ENCODE measurements around the gene LTBP4. TPM values are rescaled to one million over a fixed set of nuclear protein-coding genes. Genes with fewer than 3 reads are reported as not detected.

The LTBP4 gene
- total RNA-seq, 1 experiment from 2014 or later = 20.3 TPM

DNA sequence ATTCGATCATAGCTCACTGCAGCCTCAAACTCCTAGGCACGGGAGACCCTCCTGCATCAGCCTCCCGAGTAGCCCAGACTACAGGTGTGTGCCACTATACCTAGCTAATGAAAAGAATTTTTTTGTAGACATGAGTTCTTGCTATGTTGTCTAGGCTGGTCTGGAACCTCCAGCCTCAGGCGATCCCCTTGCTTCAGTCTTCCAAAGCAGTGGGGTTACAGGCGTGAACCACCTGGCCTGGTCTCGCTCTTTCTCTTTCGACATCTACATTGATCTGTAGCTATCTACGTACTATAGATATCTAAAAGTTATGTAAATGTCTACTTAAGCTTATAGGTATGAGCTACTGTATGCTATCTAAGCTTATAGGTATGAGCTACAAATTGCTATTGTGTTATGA lies 56.9 kb downstream of the LTBP4 start:
- no TSS peak for BruUV-seq (replicated peaks)
- intact Hi-C loops (cut with micrococcal nuclease; ENCODE audit: unreplicated experiment) = no loop called here
- H3K27ac Mint-ChIP-seq (ENCODE audit: unreplicated experiment) = no peak overlapping the region
- no peak for DNase-seq
- H3K36me3 Mint-ChIP-seq (ENCODE audit: insufficient read depth, unreplicated experiment) = peaks cover 12% of the 10 kb centered on the region
- CTCF ChIA-PET = interaction anchor here (0.6 to 1.0 kb wide), 3 partner anchors 23 to 54 kb away, joined by 3 to 6 read pairs (median 4); no protein-coding TSS in a partner anchor
- H3K27me3 Mint-ChIP-seq (ENCODE audit: unreplicated experiment) = no peaks in the 10 kb centered on the region
- H3K4me1 Mint-ChIP-seq (ENCODE audit: low read depth, unreplicated experiment) = peaks cover 4% of the 10 kb centered on the region
- TF ChIP-seq CTCF (IDR thresholded peaks at IDR 0.05; ENCODE audit: unreplicated experiment) = no peak
- no peak overlapping the region for H3K4me3 Mint-ChIP-seq (ENCODE audit: low read depth, unreplicated experiment)
- no peaks in the 10 kb centered on the region for H3K9me3 Mint-ChIP-seq (ENCODE audit: low read depth, unreplicated experiment)

DNA sequence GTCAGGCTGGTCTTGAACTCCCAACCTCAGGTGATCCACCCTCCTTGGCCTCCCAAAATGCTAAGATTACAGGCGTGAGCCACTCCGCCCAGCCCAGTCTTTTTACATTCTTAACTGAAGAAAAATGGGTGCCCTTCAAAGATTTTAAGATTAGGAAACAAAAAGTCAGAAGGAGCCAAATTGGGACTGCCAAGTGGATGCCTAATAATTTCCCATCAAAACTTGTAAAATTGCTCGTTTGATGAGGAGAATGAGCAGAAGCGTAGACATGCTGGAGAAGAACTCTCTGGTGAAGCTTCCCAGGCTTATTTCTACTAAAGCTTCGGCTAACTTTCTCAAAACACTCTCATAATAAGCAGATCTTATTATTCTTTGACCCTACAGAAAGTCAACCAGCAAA lies 57.9 kb downstream of the LTBP4 start:
- Mint-ChIP-seq H3K9me3 (ENCODE audit: low read depth, unreplicated experiment) (no peaks in the 10 kb centered on the region), H3K4me1 (ENCODE audit: low read depth, unreplicated experiment) (peaks cover 14% of the 10 kb centered on the region), H3K36me3 (ENCODE audit: insufficient read depth, unreplicated experiment) (peaks cover 21% of the 10 kb centered on the region), H3K27ac (ENCODE audit: unreplicated experiment) (no peak overlapping the region), H3K27me3 (ENCODE audit: unreplicated experiment) (no peaks in the 10 kb centered on the region), H3K4me3 (ENCODE audit: low read depth, unreplicated experiment) (no peak overlapping the region)
- no peak for TF ChIP-seq CTCF (IDR thresholded peaks at IDR 0.05; ENCODE audit: unreplicated experiment)
- intact Hi-C loops (cut with micrococcal nuclease; ENCODE audit: unreplicated experiment) = no loop called here
- BruUV-seq (replicated peaks) = no TSS peak
- CTCF ChIA-PET = no interaction called here
- DNase-seq = no peak

DNA sequence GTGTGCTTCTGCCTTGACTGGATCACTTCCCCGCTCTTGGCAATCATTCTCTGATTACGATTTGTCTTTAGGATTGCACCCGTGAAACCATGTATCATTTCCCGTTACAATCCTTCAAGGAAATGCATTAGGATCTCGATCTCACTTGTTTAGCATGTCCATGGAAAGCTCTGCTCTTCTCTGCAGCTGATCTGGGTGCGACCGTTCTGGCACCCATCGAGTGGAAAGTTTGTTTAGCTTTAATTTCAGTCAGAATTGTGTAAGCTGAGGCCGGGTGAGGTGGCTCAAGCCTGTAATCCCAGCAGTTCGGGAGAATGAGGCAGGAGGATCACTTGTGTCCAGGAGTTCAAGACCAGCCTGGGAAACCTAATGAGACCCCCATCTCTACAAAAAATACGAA lies 58.4 kb downstream of the LTBP4 start:
- H3K4me3 Mint-ChIP-seq (ENCODE audit: low read depth, unreplicated experiment) = no peak overlapping the region
- H3K4me1 Mint-ChIP-seq (ENCODE audit: low read depth, unreplicated experiment) = peaks cover 14% of the 10 kb centered on the region
- H3K36me3 Mint-ChIP-seq (ENCODE audit: insufficient read depth, unreplicated experiment) = peaks cover 21% of the 10 kb centered on the region
- H3K27ac Mint-ChIP-seq (ENCODE audit: unreplicated experiment) = no peak overlapping the region
- TF ChIP-seq CTCF (IDR thresholded peaks at IDR 0.05; ENCODE audit: unreplicated experiment) = no peak
- H3K27me3 Mint-ChIP-seq (ENCODE audit: unreplicated experiment) = no peaks in the 10 kb centered on the region
- no TSS peak for BruUV-seq (replicated peaks)
- intact Hi-C loops (cut with micrococcal nuclease; ENCODE audit: unreplicated experiment) = no loop called here
- DNase-seq = no peak
- H3K9me3 Mint-ChIP-seq (ENCODE audit: low read depth, unreplicated experiment) = no peaks in the 10 kb centered on the region
- CTCF ChIA-PET = interaction anchor here (0.7 kb wide), 1 partner anchor 233 kb away, joined by 4 read pairs; no protein-coding TSS in a partner anchor

GRCh38 chr19:40661616-40662015 lies 60.4 kb downstream of the LTBP4 start:
- CTCF ChIA-PET = interaction anchor here (0.6 to 1.1 kb wide), 4 partner anchors 40 to 484 kb away, joined by 3 to 8 read pairs (median 6); no protein-coding TSS in a partner anchor
- BruUV-seq (replicated peaks) = no TSS peak
- H3K27me3 Mint-ChIP-seq (ENCODE audit: unreplicated experiment) = no peaks in the 10 kb centered on the region

More at GRCh38 chr19:40661616-40662015, 60.4 kb downstream of the LTBP4 start:
- Mint-ChIP-seq H3K4me3 (ENCODE audit: low read depth, unreplicated experiment) (no peak overlapping the region), H3K36me3 (ENCODE audit: insufficient read depth, unreplicated experiment) (peaks cover 26% of the 10 kb centered on the region), H3K27ac (ENCODE audit: unreplicated experiment) (no peak overlapping the region), H3K4me1 (ENCODE audit: low read depth, unreplicated experiment) (peaks cover 17% of the 10 kb centered on the region), H3K9me3 (ENCODE audit: low read depth, unreplicated experiment) (no peaks in the 10 kb centered on the region)
- DNase-seq = no peak
- intact Hi-C loops (cut with micrococcal nuclease; ENCODE audit: unreplicated experiment) = loop anchor here (2.0 to 10.0 kb wide), 3 partner anchors 113 to 483 kb away; partner anchors contain the start of genes MIA and RAB4B
- TF ChIP-seq CTCF (IDR thresholded peaks at IDR 0.05; ENCODE audit: unreplicated experiment) = no peak
